HEK293 (cell line): ENCODE results near the gene AXIN1.

Experiments
- CTCF ChIA-PET: fragments of 350-600 bp; formaldehyde crosslinking; extraction: SDS; loops from one replicate; lab custom pipeline; 2021; ENCODE audit warnings: antibody characterized with exemption; lab: Yijun Ruan, JAX
- POLR2A ChIA-PET: fragments of 300-600 bp; formaldehyde crosslinking; extraction: SDS; loops from one replicate; lab custom pipeline; 2020; ENCODE audit warnings: antibody characterized with exemption, inconsistent platforms; lab: Yijun Ruan, JAX
- H3K27ac ChIP-seq: fragments of 200-500 bp; sonication (Bioruptor generic); 2 replicates; pipeline ENCODE4 v1.5.1; 2014; ENCODE audit warnings: low read depth, low read length, control low read depth, inconsistent platforms; ENCODE audit errors: extremely low read depth
- H3K36me3 ChIP-seq, 2 experiments: fragments of 200-500 bp in 1 of 2; sonication (Bioruptor generic) in 1 of 2; 1 replicate in 1 of 2; 2 replicates in 1 of 2; pipeline ENCODE4 v1.5.1; 2014 to 2017; ENCODE audit warnings: inconsistent platforms in 2 of 2, low read length in 2 of 2; ENCODE audit not compliant: control insufficient read depth in 2 of 2, insufficient read depth in 1 of 2
- H3K4me1 ChIP-seq: fragments of 200-500 bp; sonication (Bioruptor generic); 2 replicates; pipeline ENCODE4 v1.5.1; 2014; ENCODE audit warnings: mild to moderate bottlenecking, low read length, inconsistent platforms; ENCODE audit not compliant: control insufficient read depth, insufficient read depth
- H3K4me3 ChIP-seq: 2 replicates; pipeline ENCODE4 v1.5.1; 2011; ENCODE audit warnings: low read depth, mild to moderate bottlenecking, control low read depth, low read length, moderate library complexity
- H3K9me3 ChIP-seq: fragments of 200-500 bp; sonication (Bioruptor generic); 2 replicates; pipeline ENCODE4 v1.5.1; 2014; ENCODE audit warnings: low read depth, low read length, inconsistent platforms; ENCODE audit not compliant: control insufficient read depth, insufficient read depth
- GLIS2 ChIP-seq: fragments of 450-650 bp; formaldehyde crosslinking; IDR thresholded peaks from 2 replicates; pipeline ENCODE4 v1.5.1; 2016; ENCODE audit warnings: missing biosample characterization, missing genetic modification characterization
- HIC1 ChIP-seq: fragments of 450-650 bp; formaldehyde crosslinking; IDR thresholded peaks from 2 replicates; pipeline ENCODE4 v1.5.1; 2016; ENCODE audit warnings: missing biosample characterization, missing genetic modification characterization
- HOXA7 ChIP-seq: sonication (generic); formaldehyde crosslinking; IDR thresholded peaks from 2 replicates; pipeline ENCODE4 v1.8.1; 2022; ENCODE audit warnings: missing genetic modification reagents, borderline replicate concordance
- KLF8 ChIP-seq: fragments of 450-650 bp; formaldehyde crosslinking; IDR thresholded peaks from 2 replicates; pipeline ENCODE4 v1.5.1; 2016; ENCODE audit warnings: missing biosample characterization, missing genetic modification characterization
- KLF9 ChIP-seq: fragments of 450-650 bp; formaldehyde crosslinking; IDR thresholded peaks from 2 replicates; pipeline ENCODE4 v1.5.1; 2016; ENCODE audit warnings: missing biosample characterization, missing genetic modification characterization, low read depth
- REPIN1 ChIP-seq: fragments of 450-650 bp; formaldehyde crosslinking; IDR thresholded peaks from 2 replicates; pipeline ENCODE4 v1.5.1; 2017; ENCODE audit warnings: missing biosample characterization, missing genetic modification characterization, low read depth
- SCRT2 ChIP-seq: fragments of 450-650 bp; formaldehyde crosslinking; IDR thresholded peaks from 2 replicates; pipeline ENCODE4 v1.5.1; 2016; ENCODE audit warnings: missing biosample characterization, missing genetic modification characterization
- SP3 ChIP-seq: fragments of 450-650 bp; formaldehyde crosslinking; IDR thresholded peaks from 2 replicates; pipeline ENCODE4 v1.5.1; 2016; ENCODE audit warnings: missing biosample characterization, missing genetic modification characterization
- ZBTB44 ChIP-seq: fragments of 450-650 bp; IDR thresholded peaks from 2 replicates; pipeline ENCODE4 v1.5.1; 2018; ENCODE audit warnings: missing biosample characterization, mild to moderate bottlenecking, missing genetic modification characterization
- ZFP69B ChIP-seq: fragments of 450-650 bp; formaldehyde crosslinking; IDR thresholded peaks from 2 replicates; pipeline ENCODE4 v1.5.1; 2016; ENCODE audit warnings: missing biosample characterization, missing genetic modification characterization
- ZNF10 ChIP-seq: fragments of 450-650 bp; formaldehyde crosslinking; IDR thresholded peaks from 2 replicates; pipeline ENCODE4 v1.5.1; 2017; ENCODE audit warnings: missing biosample characterization, missing genetic modification characterization
- ZNF132 ChIP-seq: fragments of 450-650 bp; formaldehyde crosslinking; IDR thresholded peaks from 2 replicates; pipeline ENCODE4 v1.5.1; 2017; ENCODE audit warnings: missing biosample characterization, missing genetic modification characterization, borderline replicate concordance
- ZNF211 ChIP-seq: fragments of 450-650 bp; formaldehyde crosslinking; IDR thresholded peaks from 2 replicates; pipeline ENCODE4 v1.5.1; 2016; ENCODE audit warnings: low read depth, missing biosample characterization, missing genetic modification characterization
- ZNF274 ChIP-seq, 2 experiments: fragments of 200-500 bp in 1 of 2; fragments of 450-650 bp in 1 of 2; sonication (Bioruptor generic) in 1 of 2; formaldehyde crosslinking in 1 of 2; IDR thresholded peaks; 2 replicates each; pipeline versions ENCODE4 v1.5.1 to v1.6.1; 2014 to 2016; ENCODE audit warnings: borderline replicate concordance in 1 of 2, inconsistent platforms in 1 of 2, low read length in 1 of 2, missing biosample characterization in 1 of 2, missing genetic modification characterization in 1 of 2
- ZNF324 ChIP-seq: fragments of 450-650 bp; formaldehyde crosslinking; IDR thresholded peaks from 2 replicates; pipeline ENCODE4 v1.5.1; 2016; ENCODE audit warnings: missing biosample characterization, missing genetic modification characterization
- ZNF354C ChIP-seq: fragments of 450-650 bp; formaldehyde crosslinking; IDR thresholded peaks from 2 replicates; pipeline ENCODE4 v1.5.1; 2016; ENCODE audit warnings: missing biosample characterization, missing genetic modification characterization, low read depth, borderline replicate concordance
- ZNF416 ChIP-seq: fragments of 450-650 bp; formaldehyde crosslinking; IDR thresholded peaks from 2 replicates; pipeline ENCODE4 v1.5.1; 2016; ENCODE audit warnings: missing biosample characterization, missing genetic modification characterization
- ZNF449 ChIP-seq: fragments of 450-650 bp; formaldehyde crosslinking; IDR thresholded peaks from 2 replicates; pipeline ENCODE4 v1.5.1; 2017; ENCODE audit warnings: missing biosample characterization, mild to moderate bottlenecking, missing genetic modification characterization, moderate library complexity
- ZNF544 ChIP-seq: fragments of 450-650 bp; formaldehyde crosslinking; IDR thresholded peaks from 2 replicates; pipeline ENCODE4 v1.5.0; 2017; ENCODE audit warnings: missing biosample characterization, missing genetic modification characterization
- ZNF571 ChIP-seq: fragments of 450-650 bp; formaldehyde crosslinking; IDR thresholded peaks from 2 replicates; pipeline ENCODE4 v1.5.0; 2017; ENCODE audit warnings: missing biosample characterization, missing genetic modification characterization
- ZNF624 ChIP-seq: fragments of 450-650 bp; formaldehyde crosslinking; IDR thresholded peaks from 2 replicates; pipeline ENCODE4 v1.5.1; 2017; ENCODE audit warnings: missing biosample characterization, missing genetic modification characterization
- ZNF639 ChIP-seq: fragments of 450-650 bp; formaldehyde crosslinking; IDR thresholded peaks from 2 replicates; pipeline ENCODE4 v1.5.1; 2016; ENCODE audit warnings: missing biosample characterization, missing genetic modification characterization
- ZNF701 ChIP-seq: fragments of 450-650 bp; formaldehyde crosslinking; IDR thresholded peaks from 2 replicates; pipeline ENCODE4 v1.5.1; 2016; ENCODE audit warnings: missing biosample characterization, missing genetic modification characterization
- ZNF830 ChIP-seq: fragments of 450-650 bp; IDR thresholded peaks from 2 replicates; pipeline ENCODE4 v1.5.0; 2018; ENCODE audit warnings: missing biosample characterization, missing genetic modification characterization, low read depth, mild to moderate bottlenecking, moderate library complexity
- ZSCAN5A ChIP-seq: fragments of 450-650 bp; formaldehyde crosslinking; IDR thresholded peaks from 2 replicates; pipeline ENCODE4 v1.5.1; 2016; ENCODE audit warnings: missing biosample characterization, missing genetic modification characterization

Gene AXIN1

GRCh38 chr16:398561-399339 is 46.2 kb upstream of the AXIN1 start:
- CTCF ChIA-PET: no interaction called here
- H3K4me3 ChIP-seq: no peak overlapping the region
- TF ChIP-seq GLIS2 (tag by site-specific recombination) (0 out of 2 replicates have a peak, but pooled peaks have one; percentile 37), ZNF10 (tag by site-specific recombination) (peak; percentile 57), HIC1 (peak; percentile 11; the same call in 1 of the 2 replicates), KLF8 (tag by site-specific recombination) (no peak)
- TF ChIP-seq, all 188 proteins: peak for 3
- POLR2A ChIA-PET: no interaction called here
- no peaks in the 10 kb centered on the region for H3K4me1 ChIP-seq
- H3K27ac ChIP-seq: peak overlapping the region; percentile 46; the same call in 1 of the 2 replicates
- H3K36me3 ChIP-seq: peaks cover 0 to 27% of the 10 kb centered on the region in 2 experiments; a peak in 1 of 3 replicates
- H3K9me3 ChIP-seq: no peaks in the 10 kb centered on the region

GRCh38 chr16:397736-398332 is 45.3 kb upstream of the AXIN1 start:
- no peak overlapping the region for H3K4me3 ChIP-seq
- TF ChIP-seq ZNF701 (no peak), ZNF211 (tag by site-specific recombination) (no peak), ZNF324 (no peak), KLF8 (tag by site-specific recombination) (no peak), ZNF274 (IDR thresholded peaks at IDR 0.05; ENCODE audit: low read length) (no peak), ZNF274 (tag by site-specific recombination; IDR thresholded peaks at IDR 0.05; ENCODE audit: borderline replicate concordance) (no peak), SCRT2 (tag by site-specific recombination) (peak; percentile 56; the same call in 1 of the 2 replicates), ZNF830 (tag by site-specific recombination) (no peak), ZNF416 (tag by site-specific recombination) (no peak), HOXA7 (CRISPR knock-in tag) (no peak), SP3 (tag by site-specific recombination) (no peak), ZNF354C (tag by site-specific recombination) (no peak), ZNF624 (tag by site-specific recombination) (no peak), ZNF449 (tag by site-specific recombination) (no peak), REPIN1 (tag by site-specific recombination) (no peak), ZFP69B (no peak), ZBTB44 (no peak), ZNF639 (tag by site-specific recombination) (no peak), ZNF132 (tag by site-specific recombination) (no peak), KLF9 (no peak), ZSCAN5A (tag by site-specific recombination) (no peak), ZNF571 (no peak), ZNF544 (tag by site-specific recombination) (no peak)

More at GRCh38 chr16:397736-398332, 45.3 kb upstream of the AXIN1 start:
- Histone ChIP-seq H3K36me3 (peaks cover 0 to 27% of the 10 kb centered on the region in 2 experiments; a peak in 1 of 3 replicates), H3K9me3 (no peaks in the 10 kb centered on the region), H3K27ac (peak overlapping the region; percentile 46; the same call in 1 of the 2 replicates), H3K4me1 (no peaks in the 10 kb centered on the region)
- CTCF ChIA-PET: no interaction called here
- POLR2A ChIA-PET: no interaction called here
